T-helper 2 cell (primary cell): ENCODE measurements around the gene MCRIP1.

Experiments used
- DNase-seq, 5 experiments: peaks; one replicate each; pipeline versions ENCODE4 v3.0.0 to v3.0.0-alpha.2; 2012 to 2022

MCRIP1 gene

DNA sequence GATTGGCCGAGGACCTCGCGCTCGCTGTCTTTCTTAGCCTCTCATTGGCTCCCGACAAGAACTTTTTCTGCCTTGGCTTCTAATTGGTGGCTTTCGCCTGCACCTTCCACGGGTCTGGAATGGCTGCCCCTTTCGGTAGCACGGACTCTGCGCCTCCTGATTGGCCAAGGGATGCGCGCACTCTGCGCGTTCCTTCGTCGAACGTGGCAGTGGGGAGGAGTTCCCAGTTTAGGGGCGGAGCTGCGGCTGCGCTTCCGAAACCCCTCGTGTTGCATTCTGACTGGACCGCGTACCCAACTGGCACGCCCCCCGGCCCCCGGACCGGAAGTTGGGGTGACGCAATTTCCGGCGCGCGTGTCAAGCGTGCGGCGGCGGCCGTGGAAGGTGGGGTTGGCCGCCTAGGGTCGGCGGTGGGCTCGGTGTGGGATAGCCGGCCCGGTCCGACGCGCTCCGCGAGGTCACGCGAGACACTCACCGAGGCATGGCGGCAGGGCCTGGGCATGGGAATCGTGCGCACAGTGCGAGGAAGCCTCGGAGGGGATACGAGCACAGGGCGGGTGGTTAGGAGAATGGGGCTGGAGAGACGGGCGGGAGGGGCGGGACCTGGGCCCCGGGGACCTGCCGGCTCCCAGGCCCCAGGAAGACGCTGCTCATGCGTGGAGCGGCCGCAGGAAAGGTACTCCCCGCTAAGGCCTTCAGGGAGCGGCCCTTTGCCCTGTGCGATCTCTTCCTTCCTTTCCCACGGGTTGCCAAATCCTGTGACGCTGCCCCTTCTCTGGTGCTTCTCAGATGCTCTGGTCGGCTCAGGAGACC lies 27.9 kb upstream of the MCRIP1 start:
- peak; percentile 97 to 100 (median 99) for DNase-seq

DNA sequence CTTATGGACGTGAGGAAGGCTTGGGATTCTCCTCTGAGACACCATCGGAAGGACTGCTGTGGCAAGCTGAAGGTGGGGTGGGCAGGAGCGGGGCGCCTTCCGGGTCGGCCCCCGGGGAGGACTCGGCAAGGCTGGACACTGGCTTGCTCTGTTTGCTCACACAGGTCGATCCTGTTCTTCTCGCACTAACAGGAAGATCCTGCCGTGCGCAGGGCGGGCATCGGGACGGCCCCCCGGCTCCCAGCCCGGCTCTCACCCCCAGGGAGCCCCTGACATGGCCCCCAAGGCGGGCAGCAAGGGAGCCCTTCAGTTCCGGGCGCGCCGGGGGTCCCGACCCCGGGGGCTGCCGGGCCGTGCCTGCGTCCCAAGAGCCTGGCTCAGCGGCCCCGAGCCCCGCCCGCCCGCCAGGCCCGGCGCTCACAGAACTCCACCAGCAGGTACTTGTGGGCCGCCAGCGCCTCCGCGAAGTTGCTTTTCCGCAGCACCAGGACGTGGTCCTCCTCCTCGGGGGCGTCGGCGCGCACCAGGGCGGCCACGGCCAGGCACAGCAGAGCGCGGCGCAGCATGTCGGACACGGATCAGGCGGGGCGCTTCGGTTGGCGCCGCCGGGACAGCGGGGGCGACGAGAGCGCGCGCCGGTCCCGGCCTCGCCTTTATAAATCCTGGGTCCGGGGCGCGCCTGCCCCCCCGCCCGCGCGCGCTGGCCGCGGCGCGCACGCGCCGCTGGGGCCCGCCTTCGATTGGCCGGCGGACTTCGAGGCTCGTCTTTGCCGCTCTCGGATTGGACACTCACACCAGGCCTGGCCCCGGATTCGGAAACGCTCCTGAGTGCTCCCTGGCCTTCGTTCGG lies 27.0 kb upstream of the MCRIP1 start, which contains the start of gene P4HB:
P4HB (minus strand) TSS at position 630 of the 850 bp plus-strand sequence; CDS start at position 566, 64 bp downstream.
- DNase-seq = peak in 1 of 5 experiments; percentile 95

DNA sequence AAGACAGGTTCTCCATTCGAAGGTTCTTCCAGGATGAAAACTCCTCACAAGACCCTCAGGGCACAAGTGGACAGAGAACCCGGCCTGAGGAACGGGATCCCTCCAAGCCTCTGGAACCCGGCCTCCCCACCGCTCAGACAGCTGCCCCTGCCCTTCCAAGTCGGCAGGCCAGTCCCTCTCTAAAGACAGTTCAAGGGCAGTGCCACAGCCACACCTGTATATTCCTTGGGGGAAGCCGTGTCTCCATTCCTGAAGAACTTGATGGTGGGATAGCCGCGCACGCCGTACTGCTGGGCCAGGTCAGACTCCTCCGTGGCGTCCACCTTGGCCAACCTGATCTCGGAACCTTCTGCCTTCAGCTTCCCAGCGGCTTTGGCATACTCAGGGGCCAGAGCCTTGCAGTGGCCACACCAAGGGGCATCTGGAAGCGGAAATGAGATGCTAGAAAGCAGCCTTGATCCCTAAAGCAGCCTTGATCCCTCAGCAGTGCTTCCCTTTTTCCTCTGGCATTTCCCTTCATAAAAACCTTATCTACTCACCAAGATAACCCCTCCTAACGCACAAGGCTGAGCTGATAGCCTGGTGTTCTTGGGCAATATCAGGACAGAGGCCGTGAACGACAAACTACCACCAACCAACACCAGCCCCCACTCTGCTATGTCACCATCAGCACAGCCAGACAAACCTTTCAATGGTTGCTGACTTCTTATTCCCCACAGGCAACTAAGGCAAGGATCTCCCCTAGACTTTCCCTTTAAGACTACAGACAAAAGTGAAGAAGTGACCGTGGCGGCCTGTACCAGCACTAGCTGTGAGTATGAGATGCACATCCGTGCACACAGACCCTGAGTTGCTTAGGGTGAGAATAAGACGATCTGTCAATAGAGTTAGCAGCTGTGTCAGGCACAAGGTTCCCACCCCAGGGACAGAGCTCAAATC lies 26.1 kb upstream of the MCRIP1 start:
- peak in 1 of 5 experiments; percentile 54 for DNase-seq

DNA sequence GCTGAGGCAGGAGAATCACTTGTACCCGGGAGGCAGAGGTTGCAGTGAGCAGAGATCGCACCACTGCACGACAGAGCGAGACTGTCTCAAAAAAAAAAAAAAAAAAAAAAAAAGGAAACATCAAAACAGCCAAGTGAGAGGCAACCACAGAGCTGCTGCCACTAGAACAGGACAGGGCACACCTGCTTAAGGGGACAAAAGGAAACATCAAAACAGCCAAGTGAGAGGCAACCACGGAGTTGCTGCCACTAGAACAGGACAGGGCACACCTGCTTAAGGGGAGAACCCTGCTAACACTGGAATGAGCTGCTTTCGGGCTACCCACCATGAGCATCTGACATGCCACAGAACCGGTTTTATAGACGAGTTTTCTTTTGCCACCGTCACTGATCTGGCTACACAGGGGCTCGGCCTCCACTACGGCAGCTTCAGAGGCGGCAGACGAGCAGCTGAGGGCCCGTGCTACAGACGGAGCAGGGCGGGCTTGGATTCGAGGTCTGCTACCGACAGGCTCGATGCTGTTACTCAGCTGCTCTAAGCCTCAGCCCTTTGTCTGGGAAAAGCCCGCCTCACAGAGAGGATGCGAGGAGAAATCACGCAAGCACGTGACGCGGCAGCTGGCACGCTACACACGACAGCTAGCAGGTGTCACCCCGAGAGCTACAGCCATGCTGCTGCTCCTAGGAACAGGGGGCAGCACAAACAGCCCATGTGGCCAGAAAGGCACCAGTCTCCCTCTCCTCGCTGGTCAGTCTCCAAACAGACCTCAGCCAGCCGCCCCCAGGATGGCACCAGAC lies 25.3 kb upstream of the MCRIP1 start:
- DNase-seq = peak in 1 of 5 experiments; percentile 25

DNA sequence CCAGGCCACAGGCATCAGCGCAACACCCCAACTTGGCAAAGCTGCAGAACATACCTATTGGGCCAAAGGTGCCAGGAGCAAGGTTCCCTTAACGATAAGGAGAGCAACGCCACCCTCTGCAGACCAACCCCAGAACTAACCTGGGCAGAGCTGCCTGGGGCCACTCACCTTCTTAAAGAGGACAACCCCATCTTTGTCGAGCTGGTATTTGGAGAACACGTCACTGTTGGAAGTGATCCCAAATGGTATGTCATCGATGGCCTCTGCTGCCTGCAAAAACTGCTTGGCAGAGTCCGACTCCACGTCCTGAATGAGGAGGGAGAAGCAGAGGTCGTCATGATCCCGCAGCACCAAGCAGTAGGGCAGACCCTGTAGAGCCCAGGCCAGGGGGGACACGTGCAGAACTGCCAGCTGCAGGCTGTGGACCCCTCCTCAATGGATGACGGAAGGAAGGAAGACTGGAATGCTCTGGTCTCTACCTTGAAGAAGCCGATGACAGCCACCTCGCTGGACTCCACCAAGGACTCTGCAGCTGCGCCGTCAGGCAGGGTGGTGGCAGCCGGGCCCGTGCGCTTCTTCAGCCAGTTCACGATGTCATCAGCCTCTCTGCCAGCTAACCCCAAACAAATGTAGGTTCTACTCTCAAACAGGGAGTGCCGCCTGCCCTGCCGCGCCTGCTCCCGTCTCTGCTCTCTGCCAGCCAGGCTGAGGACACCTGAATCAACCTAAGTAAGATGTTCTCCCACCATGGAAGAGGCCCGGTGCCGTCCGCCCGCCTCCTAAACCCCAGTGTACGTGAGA lies 22.1 kb upstream of the MCRIP1 start:
- no peak for DNase-seq

DNA sequence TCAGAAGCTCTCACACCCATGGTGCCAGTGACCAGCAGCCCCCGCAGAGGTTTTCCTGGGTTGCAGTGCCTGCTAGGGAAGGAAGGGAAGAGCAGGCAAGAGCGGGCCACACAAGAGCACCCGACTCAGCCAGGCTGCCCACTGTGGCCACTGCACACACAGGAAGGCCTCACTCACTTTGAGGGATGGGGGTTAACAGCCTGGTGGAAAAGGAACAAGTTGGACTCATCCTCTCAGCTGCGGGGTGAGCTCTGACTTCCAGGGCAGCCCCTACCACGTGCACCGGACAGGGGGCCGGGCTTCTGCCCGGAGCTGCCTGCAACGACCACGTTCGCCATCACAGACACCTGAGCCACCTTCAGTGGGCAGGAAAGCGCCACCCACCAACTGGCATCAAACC lies 19.1 kb upstream of the MCRIP1 start:
- no peak for DNase-seq

DNA sequence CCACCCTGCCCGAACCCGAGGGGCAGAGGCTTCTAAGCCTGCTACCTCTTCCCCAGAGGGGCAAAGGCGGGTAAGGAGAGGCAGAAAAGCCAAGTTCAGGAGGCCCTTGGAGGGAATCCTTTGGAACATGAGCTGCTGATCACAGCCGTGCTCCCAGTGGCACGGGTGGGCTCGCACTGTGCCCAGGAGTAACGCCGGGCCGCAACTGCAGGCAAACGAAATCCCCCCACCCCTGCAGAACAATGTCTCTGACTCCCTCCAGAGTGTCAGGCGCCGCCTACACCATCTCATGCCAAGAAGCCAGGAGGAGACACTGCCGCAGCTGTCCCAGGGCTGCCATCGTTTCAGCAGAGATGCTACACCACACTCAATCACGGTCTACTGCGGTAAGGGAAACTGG lies 18.3 kb upstream of the MCRIP1 start:
- DNase-seq = no peak

DNA sequence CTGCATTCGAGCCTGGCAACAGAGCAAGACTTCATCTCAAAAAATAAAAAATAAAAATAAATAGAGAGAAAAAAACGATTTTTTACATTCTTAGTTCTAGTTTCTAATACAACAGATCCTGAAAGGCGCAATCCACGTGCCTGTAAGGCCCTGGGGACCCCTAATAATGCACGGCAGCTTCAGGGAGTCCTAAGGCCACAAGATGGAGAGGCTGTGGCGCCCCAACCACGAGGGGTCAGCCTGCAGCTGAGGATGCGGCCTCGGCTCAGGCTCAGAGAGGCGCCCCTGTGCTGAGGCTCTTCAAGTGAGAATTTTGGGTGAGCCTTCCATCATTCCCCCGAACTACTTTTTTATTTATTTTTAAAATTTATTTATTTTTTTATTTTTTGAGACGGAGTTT lies 16.4 kb upstream of the MCRIP1 start:
- no peak for DNase-seq

DNA sequence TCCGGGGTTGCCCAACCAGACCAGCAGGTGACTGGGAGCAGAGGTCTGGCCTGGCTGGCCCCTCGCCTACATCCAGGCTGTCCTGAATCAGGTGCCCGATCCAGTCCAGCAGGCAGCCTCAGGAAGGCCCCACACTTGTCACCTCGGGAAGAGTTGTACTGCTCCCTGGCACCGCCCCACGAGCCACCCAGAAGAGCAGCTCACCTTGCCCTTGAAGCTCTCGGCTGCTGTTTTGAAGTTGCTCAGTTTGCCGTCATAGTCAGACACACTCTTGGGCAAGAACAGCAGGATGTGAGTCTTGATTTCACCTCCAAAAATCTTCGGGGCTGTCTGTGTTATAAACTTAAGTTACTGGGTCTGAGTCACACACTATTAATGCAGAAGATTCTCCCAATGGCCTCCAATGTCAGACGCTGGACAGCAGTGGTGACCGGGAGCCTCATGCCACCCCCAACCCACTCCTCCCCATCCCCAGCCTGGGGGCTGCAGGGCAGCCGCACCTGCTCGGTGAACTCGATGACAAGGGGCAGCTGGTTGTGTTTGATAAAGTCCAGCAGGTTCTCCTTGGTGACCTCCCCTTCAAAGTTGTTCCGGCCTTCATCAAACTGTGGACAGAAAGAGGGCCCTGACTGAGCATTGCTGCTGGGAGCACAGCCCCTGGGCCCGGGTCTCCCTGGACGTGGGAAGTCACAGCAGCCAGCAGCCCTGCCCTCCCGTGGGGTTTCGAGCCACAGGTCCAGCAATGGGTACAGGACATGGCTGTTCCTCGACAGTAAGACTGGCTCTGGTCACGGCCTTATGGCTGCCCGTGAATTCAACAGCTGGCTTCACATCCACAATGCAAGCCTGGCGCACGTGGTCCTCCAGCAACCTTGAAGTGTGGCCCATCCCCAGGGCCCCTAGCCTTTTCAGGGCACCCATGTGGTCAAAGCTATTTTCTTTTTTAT lies 13.9 kb upstream of the MCRIP1 start:
- DNase-seq = no peak

DNA sequence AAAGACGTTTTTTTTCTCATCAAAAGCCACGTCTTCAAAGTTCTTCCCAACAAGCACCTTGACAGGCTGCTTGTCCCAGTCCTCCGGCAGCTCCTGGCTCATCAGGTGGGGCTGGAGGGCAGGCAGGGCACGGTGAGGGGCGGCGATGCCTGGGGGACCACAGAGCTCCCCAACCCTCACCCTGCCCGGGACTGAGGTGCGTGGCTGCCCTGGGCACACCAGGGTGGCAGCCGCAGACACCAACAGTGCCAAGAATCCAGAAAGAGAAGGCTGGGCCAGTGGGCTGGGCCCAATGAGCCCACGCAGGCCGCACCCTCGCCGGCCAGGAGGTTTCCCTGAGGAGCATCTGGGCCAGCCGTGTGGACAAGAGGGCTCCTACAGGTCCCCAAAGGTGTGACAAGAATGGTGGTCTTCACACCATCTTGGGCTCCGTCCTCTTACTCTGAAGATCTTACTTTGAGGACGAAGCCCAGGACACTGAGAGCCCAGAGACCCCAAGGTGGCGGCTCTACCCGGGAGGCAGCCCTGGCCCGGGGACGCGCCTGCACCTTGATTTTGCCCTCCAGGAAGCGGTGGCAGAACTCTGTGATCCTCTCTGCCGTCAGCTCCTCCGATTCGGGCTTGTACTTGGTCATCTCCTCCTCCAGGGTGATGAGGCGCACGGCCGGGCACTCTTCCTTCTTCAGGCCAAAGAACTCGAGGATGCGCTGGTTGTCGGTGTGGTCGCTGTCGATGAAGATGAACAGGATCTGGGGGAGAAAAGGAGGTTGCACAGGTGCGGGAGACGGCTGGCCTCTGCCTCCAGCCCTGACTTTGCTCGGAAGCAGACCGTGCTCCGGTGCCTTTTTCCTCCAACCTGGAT lies 13.0 kb upstream of the MCRIP1 start:
- no peak for DNase-seq

DNA sequence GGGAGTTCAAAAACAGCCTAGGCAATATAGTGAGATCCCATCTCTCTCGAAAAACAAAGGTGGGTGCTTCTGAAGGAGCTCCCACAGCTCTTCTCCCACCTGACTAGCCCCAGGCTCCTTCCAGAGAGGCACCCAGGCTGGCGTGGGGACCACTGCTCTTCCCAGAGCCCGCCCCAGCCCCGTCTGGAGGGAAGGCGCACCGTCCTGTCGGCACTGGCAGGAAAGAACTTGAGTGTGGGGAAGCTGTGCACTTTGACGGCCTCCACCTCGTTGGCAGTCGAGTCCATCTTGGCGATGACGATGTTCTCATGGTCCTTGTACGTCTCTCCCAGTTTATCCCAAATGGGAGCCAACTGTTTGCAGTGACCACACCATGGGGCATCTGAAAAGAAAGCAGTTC lies 12.3 kb upstream of the MCRIP1 start:
- no peak for DNase-seq

DNA sequence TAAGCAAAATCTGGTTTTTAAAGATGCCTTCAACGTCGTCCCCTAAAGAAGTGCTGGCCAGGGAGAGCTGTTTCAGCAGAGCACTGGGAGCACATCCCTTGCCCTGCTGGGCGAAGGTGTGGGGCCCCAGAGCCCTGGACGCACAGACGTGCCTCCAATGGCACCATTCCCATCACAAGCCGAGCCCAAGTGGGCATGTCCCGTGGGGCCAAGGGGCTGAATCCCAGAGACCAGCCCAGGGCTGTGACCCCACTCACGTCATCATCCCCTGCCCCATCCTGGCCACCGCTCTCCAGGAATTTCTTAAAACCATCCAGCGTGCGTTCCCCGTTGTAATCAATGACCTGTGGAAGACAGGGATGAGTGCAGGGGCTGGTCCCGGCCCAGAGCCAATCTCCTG lies 11.8 kb upstream of the MCRIP1 start:
- no peak for DNase-seq

DNA sequence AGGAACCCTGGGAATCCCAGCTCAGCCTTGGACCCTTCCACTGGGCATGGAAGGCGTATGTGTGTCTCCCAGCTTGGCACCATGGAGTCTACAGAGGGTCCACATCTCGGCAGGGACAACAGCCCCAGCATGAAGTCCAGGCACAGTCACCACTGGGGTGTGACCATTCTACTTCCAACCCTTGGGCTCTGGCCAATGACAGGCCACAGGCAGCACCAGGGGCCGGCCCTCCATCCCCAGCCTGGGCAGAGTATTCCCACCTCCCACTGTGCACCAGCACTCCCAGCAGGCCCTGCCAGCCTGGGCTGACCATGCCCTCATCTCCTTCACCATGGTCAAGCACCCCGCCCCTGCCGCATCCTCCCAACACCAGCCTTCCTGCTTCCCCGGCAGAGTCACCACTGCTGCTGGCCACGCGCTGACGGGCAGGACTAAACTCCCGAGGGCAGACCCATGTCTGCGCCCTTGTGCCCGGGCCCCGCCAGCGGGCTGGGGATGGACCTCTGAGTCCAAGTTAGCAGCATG lies 11.3 kb upstream of the MCRIP1 start:
- DNase-seq = no peak

DNA sequence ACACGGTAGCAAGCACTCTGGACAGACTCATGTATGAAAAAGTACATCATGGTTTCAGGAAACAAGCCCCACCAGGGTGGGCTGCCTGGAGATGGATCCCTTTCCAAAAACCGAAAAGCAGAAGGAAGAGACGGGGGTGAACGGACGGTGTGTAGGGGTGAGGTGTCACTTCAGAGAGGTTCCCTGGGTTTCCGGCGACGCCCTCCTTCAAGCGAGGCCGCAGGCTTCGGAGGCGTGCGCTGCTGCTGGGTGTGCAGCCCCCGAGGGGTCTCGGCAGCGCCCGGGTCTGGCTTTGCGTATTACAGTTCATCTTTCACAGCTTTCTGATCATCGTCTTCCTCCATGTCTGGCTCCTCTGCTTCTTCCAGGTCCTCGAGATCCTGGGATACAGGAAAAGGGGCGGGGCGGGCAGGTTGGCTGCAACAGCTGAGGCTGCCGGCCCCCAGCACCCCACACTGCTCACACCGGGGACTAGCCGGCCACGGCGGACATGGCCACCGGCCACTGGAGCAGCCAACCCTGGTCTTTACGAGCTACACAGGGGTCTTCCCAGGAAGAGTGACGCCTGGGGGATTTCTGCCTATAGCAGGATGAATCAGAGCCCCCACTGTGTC lies 10.7 kb upstream of the MCRIP1 start:
- DNase-seq = no peak

DNA sequence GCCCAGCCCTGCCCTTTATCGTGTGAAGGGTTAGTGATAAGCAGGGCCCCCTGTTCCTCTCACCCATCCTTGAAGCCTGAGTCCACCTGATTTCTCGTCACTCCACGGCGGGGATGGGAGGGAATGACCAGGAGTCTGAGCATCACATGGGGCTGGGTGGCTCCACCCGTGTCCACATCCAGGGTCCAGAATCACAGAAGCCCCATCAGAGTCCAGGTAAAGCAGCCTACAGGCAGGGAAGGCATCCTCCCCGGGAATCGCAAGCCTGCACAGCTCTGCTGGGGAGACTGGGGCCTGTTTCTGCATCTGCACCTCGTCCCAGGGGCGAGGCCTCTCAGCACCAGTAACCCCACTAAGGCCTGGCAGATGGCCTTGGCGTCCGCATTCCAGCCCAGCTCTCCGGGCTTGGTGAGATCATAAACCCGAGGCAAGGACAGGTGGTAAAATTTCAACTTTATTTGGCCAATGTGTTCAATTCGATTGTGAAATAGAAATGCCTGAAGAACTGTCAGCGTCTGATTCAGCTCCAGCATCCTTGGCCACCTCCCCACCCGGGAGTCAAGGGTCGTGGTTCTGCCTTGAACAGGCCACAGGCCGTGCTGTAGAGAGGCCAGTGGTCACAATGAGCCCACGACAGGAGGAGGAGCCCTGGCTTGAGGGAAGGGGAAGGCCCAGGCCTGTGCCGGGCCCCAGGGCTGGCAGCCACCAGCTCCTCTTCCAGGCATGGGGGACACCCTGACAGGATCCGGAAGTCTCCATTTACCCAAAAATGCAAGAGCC lies 9.8 kb upstream of the MCRIP1 start:
- DNase-seq = no peak

DNA sequence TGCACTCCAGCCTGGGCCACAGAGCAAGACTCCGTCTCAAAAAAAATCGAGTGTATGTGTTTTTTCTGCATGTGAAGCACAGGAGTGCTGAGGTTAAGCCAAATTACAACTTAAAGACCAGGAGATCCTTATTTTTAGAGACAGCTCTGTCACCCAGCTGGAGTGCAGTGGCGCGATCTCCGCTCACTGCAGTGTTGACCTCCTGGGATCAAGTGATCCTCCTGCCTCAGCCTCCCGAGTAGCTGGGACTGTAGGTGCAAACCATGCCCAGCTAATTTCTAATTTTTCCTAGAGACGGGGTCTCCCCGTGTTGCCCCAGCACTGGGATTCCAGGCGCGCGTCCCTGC lies 9.3 kb upstream of the MCRIP1 start:
- DNase-seq = no peak

DNA sequence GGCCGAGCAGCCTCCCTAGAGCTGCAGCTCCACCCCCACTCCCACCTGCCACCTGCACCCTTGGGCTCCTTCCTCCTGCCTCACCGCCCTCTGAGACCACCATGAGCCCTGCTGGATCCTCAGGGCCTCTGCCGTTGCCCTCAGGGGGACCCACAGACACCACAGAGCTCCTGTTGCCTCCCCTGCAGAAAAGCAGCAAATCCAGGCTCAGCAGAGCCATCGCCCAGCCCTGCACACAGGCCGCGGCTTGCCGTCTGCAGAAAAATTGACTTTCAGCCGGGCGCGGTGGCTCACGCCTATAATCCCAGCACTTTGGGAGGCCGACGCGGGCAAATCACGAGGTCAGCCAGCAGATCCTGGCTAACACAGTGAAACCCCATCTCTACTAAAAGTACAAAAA lies 8.8 kb upstream of the MCRIP1 start:
- DNase-seq = no peak
